ENCODE data around the gene C9orf50.

The C9orf50 gene

GRCh38 chr9:129570450-129571297 lies 50.2 kb downstream of the C9orf50 start:
- DNase-seq (ENCODE audit: low spot score), result peak; percentile 37

GRCh38 chr9:129569502-129570449 lies 51.1 kb downstream of the C9orf50 start:
- DNase-seq (ENCODE audit: low spot score), result no peak

- no peak for DNase-seq (ENCODE audit: low spot score)
These were observed 52.1 kb downstream of the C9orf50 start for GRCh38 chr9:129568560-129569501.

GRCh38 chr9:129567842-129568559 lies 52.9 kb downstream of the C9orf50 start:
- no peak for DNase-seq (ENCODE audit: low spot score)

- no peak for DNase-seq (ENCODE audit: low spot score)
These were observed 53.6 kb downstream of the C9orf50 start for GRCh38 chr9:129567329-129567728.

- DNase-seq (ENCODE audit: low spot score), result no peak
These were observed 54.2 kb downstream of the C9orf50 start for GRCh38 chr9:129566563-129567266.

- DNase-seq (ENCODE audit: low spot score), result no peak
These were observed 58.0 kb downstream of the C9orf50 start for GRCh38 chr9:129562917-129563316.

- DNase-seq (ENCODE audit: low spot score), result no peak
These were observed 58.4 kb downstream of the C9orf50 start for GRCh38 chr9:129562514-129562913.
